HG03439 (cell line): Measurements from ENCODE around the gene IRS1.

Source experiments
- ATAC-seq: cut with Tn5 transposase; IDR thresholded peaks from one replicate; pipeline ENCODE4 v1.9.1; 2021; ENCODE audit warnings: mild to moderate bottlenecking, moderate library complexity; ENCODE audit not compliant: unreplicated experiment

Gene IRS1

GRCh38 chr2:226791487-226792081 is 8.0 kb downstream of the IRS1 start:
- peak; percentile 97 for ATAC-seq

DNA sequence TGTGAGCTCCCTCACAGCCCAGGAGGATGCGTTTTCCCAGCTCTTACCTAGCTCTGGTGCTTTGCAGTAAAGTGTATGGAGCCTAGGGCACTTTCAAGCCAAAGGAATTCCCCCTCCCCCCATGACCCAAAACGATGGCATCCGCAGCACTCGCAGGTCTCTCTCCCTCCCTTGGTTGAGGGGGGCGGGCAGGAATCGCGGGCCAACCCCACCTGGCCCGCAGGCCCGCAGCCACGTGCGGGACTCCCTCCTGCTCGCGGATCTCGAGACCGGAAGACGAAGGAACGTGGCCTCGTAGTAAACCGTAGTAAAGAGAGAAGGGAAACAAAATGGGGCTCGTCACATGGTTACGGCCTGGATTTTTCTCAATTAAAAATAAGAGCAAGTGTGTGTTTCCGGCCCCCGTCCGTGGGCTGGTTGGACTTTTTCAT is 8.5 kb downstream of the IRS1 start:
- peak; percentile 68 for ATAC-seq

- ATAC-seq, result no peak
Measured at GRCh38 chr2:226790431-226790830, 9.2 kb downstream of the IRS1 start.

- ATAC-seq, result no peak
Measured at GRCh38 chr2:226790011-226790410, 9.6 kb downstream of the IRS1 start.

DNA sequence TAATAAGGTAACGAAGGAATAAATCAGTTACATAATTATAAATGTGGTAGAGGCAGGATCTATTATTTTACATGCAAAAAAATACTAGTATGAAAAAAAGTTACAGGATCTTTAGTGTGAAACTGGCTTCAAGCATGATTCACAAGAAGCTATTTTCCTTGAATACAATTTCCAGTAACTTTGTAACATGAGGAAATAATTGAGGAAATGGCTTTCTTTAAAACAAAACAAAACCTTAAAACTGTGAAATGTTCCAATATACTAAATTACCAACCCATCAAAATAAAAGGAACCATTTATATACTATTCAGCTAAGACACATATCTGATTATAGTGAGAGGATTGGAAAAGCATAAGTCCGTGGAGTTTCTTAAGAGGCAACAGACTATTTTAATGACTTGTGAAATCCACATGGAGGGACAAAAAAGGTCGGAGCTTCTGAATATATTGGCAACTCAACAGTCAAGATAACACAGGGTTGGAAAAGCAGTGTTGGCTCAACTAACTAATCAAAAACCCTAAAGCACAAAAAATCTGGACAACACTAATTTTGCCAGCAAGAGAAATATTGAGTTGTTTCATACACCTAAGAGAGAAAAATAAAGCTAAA is 10.6 kb downstream of the IRS1 start:
- no peak for ATAC-seq

DNA sequence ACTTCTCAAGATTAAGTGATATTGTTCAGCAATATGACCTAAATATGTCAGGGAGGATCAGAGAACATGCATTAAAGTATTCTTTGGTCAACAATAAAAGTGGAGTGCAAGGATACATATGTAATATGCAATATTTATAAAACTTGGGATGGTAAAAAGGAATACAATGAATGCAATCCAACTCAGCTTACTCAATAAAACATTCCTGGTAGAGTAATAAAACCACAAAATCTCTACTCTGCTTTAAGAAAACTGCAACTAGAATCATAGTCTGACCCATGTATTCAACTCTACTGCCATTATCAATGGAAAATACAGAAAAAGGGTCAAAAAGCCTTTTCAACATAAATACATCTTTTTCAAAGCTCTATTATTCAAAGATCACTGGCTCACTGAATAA is 11.6 kb downstream of the IRS1 start:
- ATAC-seq, result no peak

DNA sequence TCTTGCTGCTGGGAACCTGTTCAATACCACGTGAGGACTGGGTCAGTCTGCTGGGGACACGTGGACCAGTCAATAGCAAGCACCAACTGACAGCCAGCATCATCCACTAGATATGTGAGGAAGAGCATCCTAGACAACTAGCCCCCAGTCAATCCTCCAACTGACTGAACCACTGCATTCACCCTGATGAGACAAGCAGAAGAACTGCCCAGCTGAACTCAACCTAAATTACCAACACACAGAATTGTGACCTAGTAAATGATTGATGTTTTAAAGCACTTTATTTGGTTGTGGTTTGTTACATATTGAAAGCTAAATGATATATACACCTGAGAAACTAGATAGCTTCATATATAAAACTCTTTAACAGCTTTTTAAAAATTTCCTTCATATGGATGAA is 15.7 kb downstream of the IRS1 start:
- no peak for ATAC-seq

DNA sequence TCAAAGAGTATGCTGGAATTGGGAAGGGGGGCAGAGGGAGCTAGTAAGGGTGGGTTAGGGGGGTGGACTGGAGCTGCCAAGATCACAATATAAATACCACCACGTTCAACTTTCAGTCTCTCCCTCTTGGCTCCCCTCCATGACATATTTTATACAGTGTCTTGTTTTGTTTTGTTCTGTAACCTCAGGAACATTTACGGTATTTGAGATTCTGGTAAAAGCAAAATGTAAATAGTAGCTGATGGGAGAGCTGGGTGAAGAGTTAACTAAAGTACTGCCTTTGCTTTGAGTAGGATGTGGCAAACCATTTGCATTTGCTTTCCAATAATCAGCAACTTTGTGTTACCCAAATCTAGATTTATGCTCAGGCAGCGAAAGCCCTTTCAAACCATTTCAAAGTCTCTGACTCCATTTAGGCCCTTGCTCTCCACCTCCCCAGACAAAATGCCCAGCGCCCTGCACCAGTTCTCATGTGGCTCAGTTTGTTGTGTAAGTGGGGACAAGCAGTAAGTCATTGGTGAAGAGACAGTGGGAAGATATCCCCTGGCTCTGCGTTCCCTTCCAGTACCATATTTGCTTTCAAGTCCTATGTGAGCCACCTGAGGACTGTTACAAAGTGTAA is 17.4 kb downstream of the IRS1 start:
- ATAC-seq, result no peak

DNA sequence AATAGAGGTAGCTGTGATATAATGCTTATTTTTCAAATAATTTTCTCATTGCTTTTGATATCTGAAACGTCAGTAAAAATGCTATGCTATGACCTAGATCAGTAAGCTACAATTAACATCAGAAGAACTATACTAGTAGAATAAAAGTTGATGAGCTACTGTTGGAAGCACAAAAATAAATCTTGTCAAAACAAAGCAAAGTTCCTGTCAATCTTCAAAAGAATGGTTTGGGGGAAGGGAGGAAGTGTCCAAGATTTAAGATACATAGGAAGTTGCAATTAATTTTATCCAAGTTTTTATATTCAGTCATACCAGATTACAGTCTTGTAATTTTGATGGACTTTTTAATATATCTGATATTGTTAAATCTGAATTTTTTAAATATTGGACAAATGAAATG is 19.2 kb downstream of the IRS1 start:
- no peak for ATAC-seq

DNA sequence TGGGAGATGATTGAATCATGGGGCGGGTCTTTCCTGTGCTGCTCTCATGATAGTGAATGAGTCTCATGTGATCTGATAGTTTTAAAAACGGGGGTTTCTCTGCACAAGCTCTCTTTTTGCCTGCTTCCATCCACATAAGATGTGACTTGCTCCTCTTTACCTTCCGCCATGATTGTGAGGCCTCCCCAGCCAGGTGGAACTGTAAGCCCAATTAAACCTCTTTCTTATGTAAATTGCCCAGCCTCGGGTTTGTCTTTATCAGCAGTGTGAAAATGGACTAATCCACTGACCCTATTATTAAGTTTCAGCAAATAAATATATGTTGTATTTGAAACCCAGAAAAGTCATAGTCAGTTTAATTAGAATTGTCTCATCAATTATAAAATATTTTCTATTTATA is 22.0 kb downstream of the IRS1 start:
- no peak for ATAC-seq

- ATAC-seq, result no peak
Measured at GRCh38 chr2:226776104-226776503, 23.5 kb downstream of the IRS1 start.

- ATAC-seq, result no peak
Measured at GRCh38 chr2:226775032-226775509, 24.5 kb downstream of the IRS1 start.

DNA sequence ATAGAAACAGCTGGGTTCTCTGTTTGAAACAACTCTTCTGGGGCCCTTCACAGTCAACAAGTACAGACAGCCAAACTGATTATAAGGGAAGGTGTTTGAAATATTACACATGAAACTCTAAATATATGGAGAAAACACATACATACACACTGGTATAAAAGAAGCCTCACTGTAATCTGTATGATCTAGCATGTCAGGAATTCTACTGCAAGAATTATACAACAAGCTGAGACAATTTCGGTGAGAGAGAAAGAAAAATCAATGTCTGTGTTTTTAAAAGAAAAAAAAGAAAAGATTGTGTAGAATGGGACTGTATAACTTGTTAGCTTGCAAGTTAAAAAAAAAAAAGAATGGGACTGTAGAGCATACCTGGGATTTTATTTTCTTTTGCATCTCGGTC is 26.3 kb downstream of the IRS1 start:
- ATAC-seq, result peak; percentile 34

- ATAC-seq, result peak; percentile 99
Measured at GRCh38 chr2:226772389-226773179, 27.0 kb downstream of the IRS1 start.

- ATAC-seq, result no peak
Measured at GRCh38 chr2:226771067-226771466, 28.6 kb downstream of the IRS1 start.

GRCh38 chr2:226767056-226767813 is 32.4 kb downstream of the IRS1 start:
- ATAC-seq, result no peak

- ATAC-seq, result no peak
Measured at GRCh38 chr2:226766352-226767055, 33.1 kb downstream of the IRS1 start.

- ATAC-seq, result no peak
Measured at GRCh38 chr2:226763320-226763719, 36.3 kb downstream of the IRS1 start.

DNA sequence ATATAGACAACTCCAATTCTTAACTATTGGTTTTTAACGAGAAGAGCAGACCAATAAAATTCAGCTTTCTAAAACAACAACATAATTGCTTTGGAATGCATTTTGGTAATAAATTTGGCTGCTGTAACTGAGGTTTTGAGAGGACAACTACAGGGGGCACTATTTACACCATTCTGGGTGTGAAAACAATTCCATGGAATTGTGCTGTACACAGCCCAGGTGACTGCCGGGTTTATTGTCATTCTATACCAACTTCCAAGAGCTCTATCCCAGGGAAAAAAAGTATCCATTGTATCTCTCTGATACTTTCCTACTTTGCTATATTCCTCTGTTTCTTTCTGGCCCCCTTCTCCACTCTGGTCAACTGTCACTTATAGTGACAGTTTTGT is 38.4 kb downstream of the IRS1 start:
- ATAC-seq, result no peak
